Keratinocyte (primary cell): ENCODE results near the gene TMEM200B. TPM values are rescaled to one million over a fixed set of nuclear protein-coding genes. Genes with fewer than 3 reads are reported as not detected.

Experiments
- DNase-seq: peaks from one replicate; pipeline ENCODE4 v3.0.0-alpha.2; 2011; ENCODE audit warnings: low read depth, missing footprints, low spot score
- FAIRE-seq: peaks from 2 replicates; lab custom pipeline; 2011; peaks lifted over from hg19 to GRCh38; lab: Jason Lieb, UNC
- H2AFZ ChIP-seq: 2 replicates; pipeline ENCODE4 v1.6.0; 2012; ENCODE audit warnings: low read length, control low read depth, inconsistent platforms; ENCODE audit not compliant: control insufficient read depth
- H3K27ac ChIP-seq: 2 replicates; pipeline ENCODE4 v1.5.1; 2011; ENCODE audit warnings: low read length; ENCODE audit not compliant: control insufficient read depth, insufficient read depth
- H3K27me3 ChIP-seq: 3 replicates; pipeline ENCODE4 v1.6.0; 2011; ENCODE audit warnings: low read length; ENCODE audit not compliant: control insufficient read depth, insufficient read depth; ENCODE audit errors: extremely low read depth
- H3K36me3 ChIP-seq, 2 experiments: 2 replicates in 1 of 2; 3 replicates in 1 of 2; pipeline ENCODE4 v1.5.1; 2011; ENCODE audit warnings: low read length in 2 of 2, mild to moderate bottlenecking in 1 of 2; ENCODE audit not compliant: control insufficient read depth in 2 of 2, insufficient read depth in 2 of 2; ENCODE audit errors: extremely low read depth in 1 of 2
- H3K4me1 ChIP-seq: 3 replicates; pipeline ENCODE4 v1.5.1; 2011; ENCODE audit warnings: low read length; ENCODE audit not compliant: control insufficient read depth, insufficient read depth; ENCODE audit errors: extremely low read depth
- H3K4me2 ChIP-seq: 3 replicates; pipeline ENCODE4 v1.6.0; 2011; ENCODE audit warnings: low read depth, low read length; ENCODE audit not compliant: control insufficient read depth, insufficient read depth; ENCODE audit errors: extremely low read depth
- H3K4me3 ChIP-seq, 3 experiments: fragments of 200-600 bp in 1 of 3; sonication (generic) in 1 of 3; 2 replicates in 2 of 3; 3 replicates in 1 of 3; pipeline ENCODE4 v1.5.1; 2011 to 2016; ENCODE audit warnings: low read length in 3 of 3, mild to moderate bottlenecking in 3 of 3, control low read depth in 2 of 3, inconsistent platforms in 1 of 3, low read depth in 1 of 3, mixed read lengths in 1 of 3, mixed run types in 1 of 3, moderate library complexity in 1 of 3; ENCODE audit not compliant: control insufficient read depth in 2 of 3, insufficient read depth in 2 of 3; ENCODE audit errors: extremely low read depth in 1 of 3
- H3K79me2 ChIP-seq: 2 replicates; pipeline ENCODE4 v1.6.0; 2012; ENCODE audit warnings: low read length; ENCODE audit not compliant: control insufficient read depth, insufficient read depth
- H3K9ac ChIP-seq: 3 replicates; pipeline ENCODE4 v1.6.0; 2011; ENCODE audit warnings: low read length; ENCODE audit not compliant: control insufficient read depth, insufficient read depth; ENCODE audit errors: extremely low read depth
- H3K9me1 ChIP-seq: 3 replicates; pipeline ENCODE4 v1.6.0; 2011; ENCODE audit warnings: low read length; ENCODE audit not compliant: control insufficient read depth, insufficient read depth; ENCODE audit errors: extremely low read depth
- H3K9me3 ChIP-seq: 2 replicates; pipeline ENCODE4 v1.5.1; 2012; ENCODE audit warnings: low read depth, low read length; ENCODE audit not compliant: control insufficient read depth
- H4K20me1 ChIP-seq: 3 replicates; pipeline ENCODE4 v1.6.0; 2011; ENCODE audit warnings: low read length; ENCODE audit not compliant: control insufficient read depth, insufficient read depth; ENCODE audit errors: extremely low read depth
- EZH2 ChIP-seq: IDR thresholded peaks from one replicate; pipeline ENCODE4 v1.6.1; 2012; ENCODE audit warnings: inconsistent platforms, mild to moderate bottlenecking, low read length, moderate library complexity
- dilution Hi-C: fragments of 300-500 bp; cut with MboI; formaldehyde crosslinking; loops from one replicate; pipeline ENCODE4 v1.7.0; 2020; ENCODE audit warnings: low sequenced_read_pairs; ENCODE audit not compliant: extremely low pct_ligation_motif_present
- polyA plus RNA-seq, 5 experiments: library from polyadenylated mRNA; depleted of rRNA in 3 of 5; stranded (reverse) in 3 of 5; stranded (forward) in 1 of 5; unstranded in 1 of 5; fragments of >200 nt; gene quantifications; 1 replicate in 1 of 5; 2 replicates in 3 of 5; 3 replicates in 1 of 5; pipeline versions ENCODE4 v1.2.1 to v1.2.3, GENCODE V29; 2011 to 2012; ENCODE audit warnings: missing spikeins in 2 of 5, low read depth in 1 of 5, low replicate concordance in 1 of 5
- TF ChIP-seq, protein P1 (sequence below), 3 experiments: IDR thresholded peaks in 1 of 3; conservative IDR thresholded peaks in 1 of 3; optimal IDR thresholded peaks in 1 of 3; 2 replicates in 2 of 3; 3 replicates in 1 of 3; pipeline versions ENCODE3 to v1.5.1; 2011; ENCODE audit warnings: low read length in 3 of 3, mild to moderate bottlenecking in 3 of 3, moderate library complexity in 2 of 3, control low read depth in 1 of 3, inconsistent platforms in 1 of 3; ENCODE audit not compliant: insufficient read depth in 2 of 3; ENCODE audit errors: extremely low read depth in 1 of 3

TMEM200B gene
- polyA plus RNA-seq, 1 donor (not counting 4 experiments of a cell fraction or from before 2014, with no cell fraction given): 0.59 TPM

DNA sequence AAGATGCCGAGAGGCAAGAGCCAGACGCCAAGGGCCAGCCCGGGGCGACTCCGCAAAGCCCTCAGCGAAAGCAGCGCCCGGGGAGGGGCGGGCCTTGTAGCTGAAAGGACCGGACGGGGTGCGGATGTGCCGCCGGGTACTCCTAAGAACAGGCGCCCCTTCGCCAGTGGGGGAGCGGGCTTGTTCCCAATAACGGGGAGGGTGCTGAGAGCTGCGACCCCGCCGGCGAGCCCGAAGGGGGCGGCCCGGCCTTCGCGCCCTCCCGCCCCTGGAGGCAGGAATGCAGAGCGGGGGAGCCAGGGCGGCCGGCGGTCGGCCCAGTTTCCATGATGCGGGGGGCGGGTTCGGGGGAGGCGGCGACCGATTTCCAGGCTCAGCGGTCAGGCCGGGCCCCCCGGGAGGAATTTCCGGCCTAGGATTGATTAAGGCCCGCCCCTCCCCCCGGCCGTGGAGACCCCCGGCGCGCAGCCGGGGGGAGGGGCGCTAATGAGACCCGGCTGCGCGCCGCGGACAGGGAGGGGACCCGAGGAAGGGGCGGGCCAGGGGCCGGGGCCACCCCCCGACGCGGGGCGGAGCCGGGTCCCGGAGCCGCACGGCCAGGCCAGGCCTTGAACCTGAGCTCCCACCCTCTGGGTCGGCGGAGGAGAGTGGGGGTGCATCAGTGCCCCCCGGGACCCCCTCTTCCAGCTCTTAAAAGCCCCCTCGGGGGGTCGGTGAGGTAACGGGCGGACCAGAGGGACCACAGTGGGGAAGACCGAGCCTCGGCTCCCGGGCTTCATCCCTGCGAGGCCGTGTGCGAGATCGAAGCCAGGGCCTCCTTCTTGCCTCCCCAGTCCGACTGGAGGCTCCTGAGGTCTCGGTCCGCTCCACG, 898 bp upstream of the TMEM200B start:
- Histone ChIP-seq H3K79me2 (no peaks in the 10 kb centered on the region), H3K4me1 (peaks cover 10% of the 10 kb centered on the region), H3K9me1 (no peaks in the 10 kb centered on the region), H3K4me2 (peak overlapping the region; percentile 85), H4K20me1 (no peaks in the 10 kb centered on the region), H3K27me3 (peaks cover 38% of the 10 kb centered on the region), H3K36me3 (no peaks in the 10 kb centered on the region), H3K9ac (peak overlapping the region; percentile 54), H3K9me3 (no peaks in the 10 kb centered on the region), H2AFZ (peak overlapping the region; percentile 62), H3K4me3 (peak overlapping the region; percentile 44 to 68 (median 63)), H3K27ac (no peak overlapping the region)
- FAIRE-seq (no peak), DNase-seq (no peak)
- dilution Hi-C loops: no loop called here
- TF ChIP-seq EZH2: no peak
- TF ChIP-seq, protein P1, sequence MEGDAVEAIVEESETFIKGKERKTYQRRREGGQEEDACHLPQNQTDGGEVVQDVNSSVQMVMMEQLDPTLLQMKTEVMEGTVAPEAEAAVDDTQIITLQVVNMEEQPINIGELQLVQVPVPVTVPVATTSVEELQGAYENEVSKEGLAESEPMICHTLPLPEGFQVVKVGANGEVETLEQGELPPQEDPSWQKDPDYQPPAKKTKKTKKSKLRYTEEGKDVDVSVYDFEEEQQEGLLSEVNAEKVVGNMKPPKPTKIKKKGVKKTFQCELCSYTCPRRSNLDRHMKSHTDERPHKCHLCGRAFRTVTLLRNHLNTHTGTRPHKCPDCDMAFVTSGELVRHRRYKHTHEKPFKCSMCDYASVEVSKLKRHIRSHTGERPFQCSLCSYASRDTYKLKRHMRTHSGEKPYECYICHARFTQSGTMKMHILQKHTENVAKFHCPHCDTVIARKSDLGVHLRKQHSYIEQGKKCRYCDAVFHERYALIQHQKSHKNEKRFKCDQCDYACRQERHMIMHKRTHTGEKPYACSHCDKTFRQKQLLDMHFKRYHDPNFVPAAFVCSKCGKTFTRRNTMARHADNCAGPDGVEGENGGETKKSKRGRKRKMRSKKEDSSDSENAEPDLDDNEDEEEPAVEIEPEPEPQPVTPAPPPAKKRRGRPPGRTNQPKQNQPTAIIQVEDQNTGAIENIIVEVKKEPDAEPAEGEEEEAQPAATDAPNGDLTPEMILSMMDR (optimal IDR thresholded peaks at IDR 0.05 in 1 of 3, IDR thresholded peaks at IDR 0.05 in 1 of 3, conservative IDR thresholded peaks at IDR 0.05 in 1 of 3; ENCODE audit: extremely low read depth in 1 of 3, insufficient read depth in 2 of 3, low read length in 3 of 3): peak in 2 of 3 experiments; percentile 39 to 59

DNA sequence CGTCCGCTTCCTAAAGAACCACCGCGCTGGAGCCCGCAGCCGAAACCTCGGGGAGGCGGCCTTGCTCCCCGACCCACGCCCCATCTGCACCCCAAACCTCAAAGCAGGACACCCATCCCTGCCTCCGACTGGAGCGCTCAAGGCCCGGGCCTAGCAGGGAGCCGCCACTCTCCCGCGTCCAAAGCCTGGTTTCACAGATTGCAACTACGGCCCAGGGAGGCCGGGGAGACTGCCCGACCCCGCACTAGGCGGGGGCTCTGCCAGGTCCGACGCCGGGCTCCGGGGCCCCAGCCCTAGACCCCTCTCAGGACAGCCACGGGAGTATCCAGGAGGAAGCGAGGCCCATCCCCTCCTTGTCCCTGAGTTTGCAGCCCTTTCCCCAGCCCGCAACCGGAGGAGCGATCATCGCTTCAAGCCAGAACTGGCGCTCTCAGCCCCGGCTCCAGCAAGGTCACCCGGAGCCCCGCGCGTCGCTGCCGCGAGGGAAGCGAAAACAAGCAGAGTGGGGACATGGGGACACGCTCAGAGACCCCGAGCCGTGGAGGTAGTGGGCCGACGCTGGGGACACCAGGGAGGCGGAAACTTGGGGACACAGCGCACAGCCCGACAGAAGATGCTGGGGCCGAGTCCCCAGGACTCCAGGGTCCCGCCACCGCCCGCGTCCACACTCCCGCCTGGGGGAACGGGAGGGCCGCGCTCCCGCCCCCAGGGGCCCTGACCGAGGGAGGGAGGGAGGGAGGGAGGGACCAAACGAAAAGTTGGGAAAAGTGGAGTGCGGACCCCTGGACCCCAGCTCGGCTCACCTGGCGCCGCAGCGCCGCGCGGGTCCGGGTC, 433 bp downstream of the TMEM200B start:
- peak overlapping the region; percentile 27 for H2AFZ ChIP-seq
- no peak for DNase-seq
- H3K9me1 ChIP-seq: no peaks in the 10 kb centered on the region

More for the DNA sequence above, 433 bp downstream of the TMEM200B start:
- TF ChIP-seq EZH2: peak; percentile 69
- TF ChIP-seq, protein P1 (optimal IDR thresholded peaks at IDR 0.05 in 1 of 3, IDR thresholded peaks at IDR 0.05 in 1 of 3, conservative IDR thresholded peaks at IDR 0.05 in 1 of 3; ENCODE audit: extremely low read depth in 1 of 3, insufficient read depth in 2 of 3, low read length in 3 of 3): no peak
- Histone ChIP-seq H3K9me3 (no peaks in the 10 kb centered on the region), H3K79me2 (no peaks in the 10 kb centered on the region), H3K27ac (no peak overlapping the region), H3K36me3 (peaks cover 3 to 8% of the 10 kb centered on the region in 2 experiments), H3K27me3 (peaks cover 38% of the 10 kb centered on the region), H3K9ac (peak overlapping the region; percentile 24), H4K20me1 (no peaks in the 10 kb centered on the region), H3K4me2 (peak overlapping the region; percentile 42), H3K4me1 (peaks cover 10% of the 10 kb centered on the region), H3K4me3 (peak overlapping the region; percentile 29 to 48 (median 29))
- dilution Hi-C loops: no loop called here
- FAIRE-seq: no peak
